Keratinocyte (primary cell): ENCODE measurements around the gene IGF2BP1.

Source experiments
- EZH2 ChIP-seq: IDR thresholded peaks from one replicate; pipeline ENCODE4 v1.6.1; 2012; ENCODE audit warnings: inconsistent platforms, mild to moderate bottlenecking, low read length, moderate library complexity
- TF ChIP-seq, protein P1 (sequence below), 3 experiments: IDR thresholded peaks in 1 of 3; conservative IDR thresholded peaks in 1 of 3; optimal IDR thresholded peaks in 1 of 3; 2 replicates in 2 of 3; 3 replicates in 1 of 3; pipeline versions ENCODE3 to v1.5.1; 2011; ENCODE audit warnings: low read length in 3 of 3, mild to moderate bottlenecking in 3 of 3, moderate library complexity in 2 of 3, control low read depth in 1 of 3, inconsistent platforms in 1 of 3; ENCODE audit not compliant: insufficient read depth in 2 of 3; ENCODE audit errors: extremely low read depth in 1 of 3

DNA sequence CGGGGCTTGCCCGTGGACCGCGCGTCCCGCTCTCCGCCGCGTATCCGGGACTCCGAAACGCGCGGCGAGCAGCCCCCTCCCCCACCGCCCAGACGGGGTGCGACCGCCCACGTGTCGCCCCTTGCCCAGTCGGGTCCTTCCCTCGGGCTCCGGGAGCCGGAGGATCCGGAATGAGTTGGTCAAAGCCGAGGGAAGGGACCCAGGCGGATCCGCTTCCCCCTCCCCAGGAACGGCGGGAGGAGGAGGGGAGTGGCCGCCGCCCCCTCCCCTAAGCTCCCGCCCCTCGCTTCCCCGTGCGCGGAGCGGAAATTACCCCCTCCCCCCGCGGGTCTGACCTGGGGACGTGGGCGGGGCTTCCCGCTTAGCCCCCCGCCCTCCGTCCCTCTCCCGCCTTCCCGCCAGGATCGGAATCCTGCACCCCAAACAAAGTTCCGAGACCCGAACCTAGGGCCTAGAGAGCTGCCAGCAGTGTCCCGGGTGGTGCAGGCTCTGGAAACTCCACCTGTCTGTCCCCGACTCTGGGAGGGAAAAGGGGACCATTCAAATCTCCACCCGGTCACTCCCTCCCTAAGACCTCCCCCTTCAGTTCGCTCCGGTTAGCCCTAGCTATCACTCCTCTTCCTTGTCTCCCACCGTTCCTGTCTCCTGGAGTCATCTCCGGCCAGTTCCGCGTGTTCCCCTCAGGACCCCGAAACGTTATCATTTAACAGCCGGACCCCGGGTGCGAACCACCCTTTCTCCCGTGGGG is 1.0 kb upstream of the IGF2BP1 start:
- TF ChIP-seq, protein P1, sequence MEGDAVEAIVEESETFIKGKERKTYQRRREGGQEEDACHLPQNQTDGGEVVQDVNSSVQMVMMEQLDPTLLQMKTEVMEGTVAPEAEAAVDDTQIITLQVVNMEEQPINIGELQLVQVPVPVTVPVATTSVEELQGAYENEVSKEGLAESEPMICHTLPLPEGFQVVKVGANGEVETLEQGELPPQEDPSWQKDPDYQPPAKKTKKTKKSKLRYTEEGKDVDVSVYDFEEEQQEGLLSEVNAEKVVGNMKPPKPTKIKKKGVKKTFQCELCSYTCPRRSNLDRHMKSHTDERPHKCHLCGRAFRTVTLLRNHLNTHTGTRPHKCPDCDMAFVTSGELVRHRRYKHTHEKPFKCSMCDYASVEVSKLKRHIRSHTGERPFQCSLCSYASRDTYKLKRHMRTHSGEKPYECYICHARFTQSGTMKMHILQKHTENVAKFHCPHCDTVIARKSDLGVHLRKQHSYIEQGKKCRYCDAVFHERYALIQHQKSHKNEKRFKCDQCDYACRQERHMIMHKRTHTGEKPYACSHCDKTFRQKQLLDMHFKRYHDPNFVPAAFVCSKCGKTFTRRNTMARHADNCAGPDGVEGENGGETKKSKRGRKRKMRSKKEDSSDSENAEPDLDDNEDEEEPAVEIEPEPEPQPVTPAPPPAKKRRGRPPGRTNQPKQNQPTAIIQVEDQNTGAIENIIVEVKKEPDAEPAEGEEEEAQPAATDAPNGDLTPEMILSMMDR (optimal IDR thresholded peaks at IDR 0.05 in 1 of 3, IDR thresholded peaks at IDR 0.05 in 1 of 3, conservative IDR thresholded peaks at IDR 0.05 in 1 of 3; ENCODE audit: extremely low read depth in 1 of 3, insufficient read depth in 2 of 3, low read length in 3 of 3) = no peak
- TF ChIP-seq EZH2 = peak; percentile 100
